GM12892 (cell line): Measurements from ENCODE around the gene ATXN1.

ENCODE experiments used
- POLR2A ChIP-seq: IDR thresholded peaks from 2 replicates; pipeline ENCODE4 v1.6.1; 2011; ENCODE audit warnings: low read depth, low read length, control low read depth
- POLR2AphosphoS5 ChIP-seq: IDR thresholded peaks from 2 replicates; pipeline ENCODE4 v1.6.1; 2011; ENCODE audit warnings: low read depth, low read length, control low read depth
- TAF1 ChIP-seq: IDR thresholded peaks from 2 replicates; pipeline ENCODE4 v1.6.1; 2011; ENCODE audit warnings: low read depth, mild to moderate bottlenecking, control low read depth, low read length, borderline replicate concordance

DNA sequence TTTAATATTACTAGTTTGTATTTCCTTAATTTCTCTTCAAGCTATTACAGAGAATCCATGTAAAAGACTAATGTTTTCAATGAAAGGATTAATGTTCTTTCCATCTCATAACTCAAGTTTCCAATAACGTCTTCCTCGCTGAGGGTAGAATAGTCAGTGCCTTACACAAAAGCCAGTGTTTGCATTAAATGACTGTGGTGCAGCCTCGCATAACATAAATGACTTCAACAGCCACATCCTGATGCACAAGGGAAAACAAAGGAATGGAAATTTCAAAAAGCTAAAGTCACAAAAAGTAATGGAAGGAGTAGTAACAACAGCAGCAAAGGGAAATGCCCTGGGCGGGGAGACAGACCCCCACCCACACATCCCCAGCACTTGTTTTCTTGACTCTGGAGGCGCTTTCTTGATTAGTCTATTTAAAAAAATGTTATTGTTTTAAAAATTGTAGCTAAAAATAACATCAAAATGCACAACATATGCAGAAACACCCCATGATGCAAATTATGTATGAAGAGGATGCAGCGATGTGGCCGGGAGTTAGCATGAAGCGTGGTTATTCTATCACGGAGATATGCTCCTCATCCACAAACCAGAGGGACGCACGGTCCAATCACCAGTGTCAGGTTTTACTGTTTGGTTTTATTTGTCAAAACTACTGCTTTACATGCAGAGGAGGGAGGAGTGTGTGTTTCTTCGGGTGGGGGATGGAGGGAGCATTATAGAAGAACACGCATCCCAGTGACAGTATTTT, 294.3 kb downstream of the ATXN1 start:
- TF ChIP-seq POLR2AphosphoS5, result no peak
- TF ChIP-seq POLR2A, result no peak
- no peak for TF ChIP-seq TAF1
